HG02885 (cell line): ENCODE results near the gene TSPEAR.
"Not testable (repeated sequence)": the region's sequence is repeated elsewhere in the genome, so short reads cannot be mapped to it uniquely, and the experiment has no call there.

Experiments used
- ATAC-seq: cut with Tn5 transposase; IDR thresholded peaks from one replicate; pipeline ENCODE4 v1.9.1; 2021; ENCODE audit warnings: mild to moderate bottlenecking; ENCODE audit not compliant: unreplicated experiment, poor library complexity

Gene TSPEAR

DNA sequence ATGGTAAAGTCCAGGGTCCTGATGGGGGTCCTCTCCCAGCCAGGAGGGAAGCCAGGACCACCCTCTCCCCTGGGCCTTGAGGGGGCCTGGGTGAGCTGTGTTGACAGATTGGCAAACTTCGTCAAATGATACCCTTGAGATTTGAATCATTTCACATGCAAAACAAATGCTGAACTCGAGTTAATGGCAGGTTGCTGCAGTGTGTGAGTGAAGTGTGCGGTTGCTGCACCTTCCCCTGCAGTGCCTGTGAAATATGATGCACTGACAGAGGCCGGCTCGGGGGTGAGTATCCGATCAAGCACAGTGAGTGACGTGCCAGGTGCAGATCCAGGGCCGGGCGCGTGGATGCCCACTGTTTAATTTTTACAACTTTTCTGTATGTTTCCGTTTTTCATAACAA lies 23.7 kb downstream of the TSPEAR start:
- ATAC-seq: no peak

DNA sequence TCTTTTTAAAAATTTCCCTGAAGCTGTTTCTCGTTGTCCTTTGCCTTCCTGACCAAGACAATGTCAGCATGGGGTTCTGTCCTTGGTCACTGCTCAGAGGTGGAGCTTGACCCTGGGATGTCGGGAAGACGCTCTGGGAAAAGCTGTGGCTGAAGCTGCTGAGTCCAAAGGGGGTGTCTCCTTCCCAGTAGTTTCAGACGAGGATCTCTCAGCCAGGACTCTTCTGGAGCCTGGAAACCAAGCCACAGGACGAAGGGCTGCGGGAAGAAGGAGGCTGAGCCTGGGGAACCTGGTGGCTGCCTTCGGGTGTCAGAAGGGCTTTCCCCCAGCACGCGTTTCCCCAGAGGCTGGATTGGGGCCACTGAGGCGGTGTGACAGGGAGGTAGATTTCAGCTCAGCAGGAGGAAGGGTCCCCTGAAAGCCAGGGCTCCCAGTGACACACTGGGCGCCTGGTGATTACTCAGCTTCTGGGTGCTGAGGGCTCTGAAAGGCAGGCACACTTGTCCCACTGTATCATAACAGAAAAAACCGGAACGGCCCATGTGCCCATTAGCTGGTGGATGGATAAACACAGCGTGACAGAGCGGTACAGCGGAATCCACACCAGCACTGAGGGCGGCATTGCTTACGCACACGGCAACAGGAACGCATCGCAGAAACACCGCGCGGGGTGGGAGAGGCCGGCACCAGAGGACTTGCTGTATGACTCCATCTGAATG lies 24.4 kb downstream of the TSPEAR start:
- no peak for ATAC-seq

DNA sequence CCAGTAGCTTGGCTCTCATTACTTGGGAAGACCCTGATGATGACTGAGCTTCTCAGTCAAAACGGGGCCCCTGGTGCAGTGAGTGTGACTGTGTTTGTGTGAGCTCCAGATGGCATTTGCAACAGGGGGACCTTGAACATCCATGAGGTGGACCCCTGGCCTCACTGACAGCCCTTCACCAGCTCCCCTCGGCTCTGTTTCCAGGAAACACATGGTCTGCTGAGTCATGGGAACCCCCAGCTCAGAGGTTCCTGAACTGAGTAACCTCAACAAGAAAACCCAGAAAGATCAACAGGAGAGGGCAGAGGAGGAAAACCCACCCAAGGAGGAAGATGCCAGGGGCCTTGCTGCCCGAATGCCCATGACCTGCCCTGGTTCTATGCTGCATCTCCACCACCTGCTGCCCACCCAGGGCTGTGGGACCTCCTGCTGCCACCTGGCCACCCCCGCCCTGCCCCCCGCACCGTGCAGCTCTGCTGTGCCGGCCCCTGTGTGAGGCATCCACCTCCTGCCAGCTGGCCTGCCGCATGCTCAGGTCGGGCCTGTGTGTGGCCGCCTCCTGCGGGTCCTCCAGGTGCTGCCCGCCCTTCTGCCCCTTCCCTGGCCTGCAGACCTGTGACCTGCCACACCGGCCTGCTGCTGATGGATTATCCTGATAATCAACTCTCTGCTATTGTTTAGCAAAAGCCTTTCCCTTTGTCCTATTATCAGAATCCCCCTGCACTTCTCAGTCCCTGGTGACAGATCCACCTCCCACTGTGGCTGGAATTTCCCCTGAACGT lies 25.2 kb downstream of the TSPEAR start:
- ATAC-seq: no peak

DNA sequence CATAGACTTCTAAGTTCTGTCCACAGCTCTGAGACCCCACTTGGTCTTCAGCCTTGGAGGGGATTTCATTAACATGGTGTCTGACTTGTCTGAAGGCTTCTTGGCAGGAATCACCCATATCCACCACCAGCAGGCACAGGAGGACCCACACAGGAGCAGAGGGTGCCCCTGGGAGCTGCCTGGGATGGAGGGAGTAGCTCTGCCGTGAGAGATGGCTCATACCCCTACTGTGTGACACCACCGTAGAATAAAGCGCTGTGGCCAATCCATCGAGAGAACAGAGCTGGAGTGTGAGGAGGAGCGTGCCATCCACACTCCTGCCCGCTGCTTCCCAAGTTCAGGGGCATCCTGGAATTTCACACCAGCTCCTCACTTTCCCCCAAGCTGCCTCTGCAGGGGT lies 26.3 kb downstream of the TSPEAR start:
- not testable (repeated sequence) for ATAC-seq

DNA sequence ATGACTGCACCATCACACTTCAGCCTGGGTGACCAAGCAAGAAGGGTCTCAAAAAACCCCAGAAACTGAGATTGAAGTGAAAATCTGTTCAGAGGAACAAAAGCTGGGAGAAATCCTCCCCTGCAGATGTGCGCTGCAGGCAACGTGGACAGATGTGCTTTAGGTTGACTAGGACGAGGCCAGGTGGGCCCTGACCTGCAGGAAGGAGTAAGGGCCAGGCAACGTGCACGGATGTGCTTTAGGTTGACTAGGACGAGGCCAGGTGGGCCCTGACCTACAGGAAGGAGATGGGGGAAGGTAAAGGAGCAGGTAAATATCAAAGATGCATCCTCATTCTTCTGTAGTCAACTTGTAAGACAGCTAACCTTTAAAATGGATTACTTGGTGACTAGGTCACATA lies 26.9 kb downstream of the TSPEAR start:
- no peak for ATAC-seq

DNA sequence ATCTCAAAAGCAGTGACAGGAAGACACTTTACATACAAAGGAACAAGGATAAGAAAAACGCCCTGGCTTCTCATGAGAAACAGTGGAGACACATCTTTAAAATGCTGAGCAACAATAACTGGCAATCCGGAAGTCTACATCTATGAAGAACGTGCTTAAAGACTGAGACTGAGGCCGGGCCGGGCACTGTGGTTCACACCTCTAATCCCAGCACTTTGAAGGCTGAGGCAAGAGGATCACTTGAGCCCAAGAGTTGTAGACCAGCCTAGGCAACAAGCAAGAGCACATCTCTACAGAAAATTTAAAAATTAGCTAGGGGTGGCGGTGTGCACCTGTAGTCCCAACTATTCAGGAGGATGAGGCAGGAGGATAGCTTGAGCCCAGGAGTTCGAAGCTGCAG lies 27.3 kb downstream of the TSPEAR start:
- ATAC-seq: no peak

DNA sequence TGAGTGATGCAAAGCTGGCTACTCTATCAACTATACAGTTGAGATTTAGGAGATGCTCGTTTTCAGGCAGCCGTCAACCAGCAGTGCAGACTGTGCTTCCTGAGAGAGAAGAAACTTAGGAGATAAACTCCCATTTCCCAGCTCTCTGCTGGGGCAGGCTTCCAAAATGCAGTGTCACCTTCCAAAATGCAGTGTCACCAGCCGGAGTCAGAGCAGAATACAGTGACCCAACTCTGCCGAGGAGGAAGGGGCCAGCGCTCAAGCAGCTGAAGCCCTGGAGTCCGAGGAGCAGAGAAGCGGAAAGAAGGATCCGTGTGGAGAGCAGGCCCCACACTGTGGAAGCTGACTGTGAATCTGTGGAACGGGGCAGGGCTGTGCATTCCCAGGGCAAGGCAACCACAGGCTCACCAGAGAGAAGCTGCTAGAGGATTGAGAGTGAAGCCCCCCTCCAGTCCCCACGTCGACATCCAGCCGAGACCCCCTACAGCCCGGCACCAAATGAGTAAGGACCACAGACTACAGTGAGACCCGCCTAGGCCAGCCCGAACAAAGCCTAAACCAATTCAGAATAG lies 28.7 kb downstream of the TSPEAR start:
- ATAC-seq: no peak

DNA sequence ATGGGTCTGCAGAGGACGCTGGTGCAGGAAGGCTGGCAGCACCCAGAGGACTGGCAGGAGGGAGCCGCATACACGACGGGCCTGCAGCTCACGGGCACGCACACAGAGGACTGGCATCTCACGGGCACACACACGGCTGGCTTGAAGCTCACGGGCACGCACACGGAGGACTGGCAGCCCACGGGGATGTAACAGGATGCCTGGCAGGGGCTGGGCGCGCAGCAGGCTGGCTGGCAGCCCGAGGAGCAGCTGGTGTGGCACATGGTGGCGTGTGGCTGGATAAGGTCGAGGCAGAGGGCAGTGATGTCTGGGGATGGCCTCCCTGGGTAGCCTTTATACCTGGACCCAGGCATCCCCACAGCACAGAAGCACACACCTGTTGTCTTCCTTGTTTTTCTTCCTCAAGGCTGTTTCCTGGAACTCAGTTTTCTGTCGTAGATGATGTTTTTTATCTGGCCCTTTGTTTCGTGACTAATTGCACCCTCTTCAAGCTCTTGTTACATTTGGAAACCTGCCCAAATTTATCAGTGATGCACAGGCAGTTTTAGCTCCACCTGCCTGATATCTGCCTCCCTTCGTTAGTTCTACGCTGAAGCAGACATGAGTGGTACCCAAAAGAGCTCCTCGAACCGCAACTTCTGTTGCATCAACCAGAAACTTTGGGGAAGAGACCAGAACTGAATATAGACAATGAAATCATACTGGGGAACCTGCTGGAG lies 29.4 kb downstream of the TSPEAR start, which contains the start of gene KRTAP12-1:
KRTAP12-1 (minus strand) TSS at position 303 of the 719 bp plus-strand sequence; CDS start at position 263, 40 bp downstream.
- no peak for ATAC-seq

DNA sequence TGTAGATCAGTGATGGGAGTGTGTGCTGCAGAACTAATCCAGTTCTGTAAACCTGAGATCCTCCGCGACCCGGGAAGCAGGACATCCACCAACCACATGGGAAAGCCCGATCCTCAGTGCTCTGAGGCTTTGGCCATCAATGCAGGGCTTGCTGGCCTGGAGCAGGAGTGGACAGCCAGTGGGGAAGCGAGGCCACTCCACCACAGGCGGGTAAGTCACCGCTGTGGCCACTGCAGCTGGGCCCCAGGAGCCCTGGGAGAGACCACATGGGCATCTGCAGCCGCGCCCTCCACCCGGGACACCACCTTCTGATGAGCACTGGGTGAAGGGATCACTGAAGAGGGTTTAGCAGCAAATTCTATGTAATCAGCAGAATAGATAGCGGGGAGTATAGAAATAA lies 30.2 kb downstream of the TSPEAR start:
- ATAC-seq: no peak

DNA sequence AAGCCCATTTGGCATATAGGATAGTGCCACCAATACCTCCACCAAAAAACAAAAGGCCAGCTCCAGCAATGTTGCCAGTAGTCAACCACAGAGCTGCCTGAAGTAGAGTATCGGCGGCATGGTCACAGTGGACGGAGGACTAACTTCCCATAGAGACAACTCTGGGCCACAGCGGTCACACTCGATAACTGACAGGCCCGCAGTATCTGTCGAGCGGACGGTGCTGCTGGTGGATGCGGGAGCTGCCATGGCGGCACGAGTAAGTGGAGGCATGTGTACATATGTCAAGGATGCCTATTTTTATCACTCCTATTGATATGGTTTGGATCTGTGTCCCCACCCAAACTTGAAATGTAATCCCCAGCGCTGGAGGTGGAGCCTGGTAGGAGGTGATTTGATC lies 33.5 kb downstream of the TSPEAR start:
- no peak for ATAC-seq

DNA sequence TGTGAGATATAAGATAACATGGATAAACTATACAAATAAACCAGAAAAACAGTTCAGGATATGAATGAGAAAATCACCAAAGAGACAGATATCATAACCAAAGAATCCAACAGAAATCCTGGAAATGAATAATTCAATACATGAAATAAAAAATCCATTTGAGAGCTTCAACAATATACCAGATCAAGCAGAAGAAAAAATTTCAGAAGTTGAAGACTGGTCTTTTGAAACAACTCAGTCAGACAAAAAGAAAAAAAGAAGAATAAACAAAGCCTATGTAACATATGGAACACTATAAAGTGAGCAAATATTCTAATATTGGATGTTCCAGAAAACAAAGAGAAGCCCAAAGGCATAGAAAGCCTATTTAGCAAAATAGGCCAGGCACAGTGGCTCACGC lies 39.5 kb downstream of the TSPEAR start:
- no peak for ATAC-seq

DNA sequence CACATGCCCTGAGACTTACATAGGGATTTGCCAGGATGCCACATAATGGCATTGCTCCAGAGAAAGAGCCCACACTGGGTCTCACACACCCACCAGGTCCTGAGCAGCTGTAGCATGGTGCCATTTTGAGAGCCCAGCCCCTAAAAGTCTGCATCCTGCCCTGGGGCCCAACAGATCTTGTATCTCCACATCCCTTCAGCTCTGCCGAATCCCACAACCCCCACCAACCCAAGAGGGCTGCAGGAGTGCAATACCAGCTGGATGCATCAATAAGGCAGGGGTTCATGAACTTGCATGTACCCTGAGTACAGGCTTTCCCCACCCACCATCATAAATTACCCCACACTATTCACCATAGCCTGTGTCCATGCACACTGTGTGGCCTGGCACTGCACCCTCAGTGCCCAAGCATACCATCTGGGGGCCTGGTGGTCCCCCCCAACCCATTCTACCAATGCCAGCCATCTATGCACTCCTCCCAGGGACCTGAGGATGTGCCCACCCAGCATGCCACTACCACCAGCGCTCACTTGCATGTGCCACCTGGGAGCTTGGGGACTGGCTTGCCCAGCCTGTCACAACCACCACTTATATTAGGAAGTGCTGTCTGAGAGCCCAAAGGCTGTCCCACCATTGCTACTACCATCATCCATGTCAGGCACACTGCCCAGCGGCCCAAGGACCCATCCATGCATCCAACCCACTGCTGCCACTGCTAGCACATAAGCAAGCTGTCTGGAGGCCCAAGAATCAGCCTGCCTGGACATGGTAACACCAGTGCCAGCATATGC lies 40.5 kb downstream of the TSPEAR start:
- no peak for ATAC-seq

DNA sequence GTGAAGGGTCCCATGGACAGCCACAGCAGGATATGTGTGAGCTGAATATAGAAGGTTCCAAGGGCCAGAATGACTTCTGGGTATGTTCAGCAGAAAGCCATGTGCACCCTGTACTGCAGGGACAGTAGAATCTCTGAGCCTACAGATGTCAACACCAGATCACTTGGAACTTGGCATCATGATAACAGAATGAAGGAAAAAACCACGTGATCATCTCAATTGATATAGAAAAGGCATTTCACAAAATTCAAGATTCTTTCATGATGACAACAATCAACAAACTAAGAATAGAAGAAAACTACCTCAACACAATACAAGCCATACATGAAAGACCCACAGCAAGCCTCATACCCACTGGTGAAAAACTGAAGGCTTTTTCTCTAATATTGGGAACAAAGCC lies 43.8 kb downstream of the TSPEAR start:
- ATAC-seq: no peak

DNA sequence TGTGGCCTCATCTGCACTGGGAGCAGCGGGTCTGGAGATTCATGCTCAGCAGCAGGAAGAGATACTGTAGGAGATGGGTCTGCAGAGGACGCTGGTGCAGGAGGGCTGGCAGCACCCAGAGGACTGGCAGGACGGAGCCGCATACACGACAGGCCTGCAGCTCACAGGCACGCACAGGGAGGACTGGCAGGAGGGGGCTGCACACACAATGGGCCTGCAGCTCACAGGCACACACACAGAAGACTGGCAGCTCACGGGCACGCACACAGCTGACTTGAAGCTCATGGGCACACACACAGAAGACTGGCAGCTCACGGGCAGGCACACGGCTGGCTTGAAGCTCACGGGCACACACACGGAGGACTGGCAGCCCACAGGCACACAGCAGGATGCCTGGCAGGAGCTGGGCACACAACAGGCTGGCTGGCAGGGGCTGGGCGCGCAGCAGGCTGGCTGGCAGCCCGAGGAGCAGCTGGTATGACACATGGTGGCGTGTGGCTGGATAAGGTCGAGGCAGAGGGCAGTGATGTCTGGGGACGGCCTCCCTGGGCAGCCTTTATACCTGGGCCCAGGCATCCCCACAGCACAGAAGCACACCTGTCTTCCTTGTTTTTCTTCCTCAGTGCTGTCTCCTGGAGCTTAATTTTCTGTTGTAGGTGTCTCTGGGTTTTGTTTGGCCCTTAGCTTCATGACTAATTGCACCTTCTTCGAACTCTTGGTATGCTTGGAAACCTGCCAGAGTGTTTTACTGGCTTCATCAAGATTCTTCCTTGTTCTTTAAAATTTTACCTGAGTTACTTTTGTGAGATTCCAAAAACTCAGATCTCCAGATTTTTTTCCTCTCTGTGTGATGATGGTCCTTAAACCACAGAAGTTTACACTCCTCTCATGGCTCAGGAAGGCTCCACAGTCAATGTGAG lies 44.7 kb downstream of the TSPEAR start, which contains the start of gene KRTAP12-2:
KRTAP12-2 (minus strand) TSS at position 527 of the 920 bp plus-strand sequence; CDS start at position 486, 41 bp downstream.
- no peak for ATAC-seq

DNA sequence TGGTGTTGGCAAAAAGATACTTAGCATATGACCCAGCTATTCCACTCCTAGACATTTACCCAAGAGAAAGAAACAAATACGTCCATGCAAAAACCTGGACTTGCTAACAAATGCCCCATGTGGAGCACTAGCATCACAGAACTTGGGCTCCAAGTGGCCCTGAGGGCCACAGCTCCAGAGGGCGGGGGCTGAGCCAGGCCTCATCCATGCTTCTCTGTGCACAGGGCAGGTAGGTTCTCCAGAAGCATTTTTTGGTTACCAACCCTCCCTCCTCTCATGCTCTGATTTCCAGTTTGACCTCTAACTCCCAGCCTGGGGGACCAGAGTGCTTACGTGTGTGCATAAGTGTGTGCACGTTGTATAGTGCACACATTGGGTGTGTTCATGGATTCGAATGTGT lies 46.7 kb downstream of the TSPEAR start:
- no peak for ATAC-seq

DNA sequence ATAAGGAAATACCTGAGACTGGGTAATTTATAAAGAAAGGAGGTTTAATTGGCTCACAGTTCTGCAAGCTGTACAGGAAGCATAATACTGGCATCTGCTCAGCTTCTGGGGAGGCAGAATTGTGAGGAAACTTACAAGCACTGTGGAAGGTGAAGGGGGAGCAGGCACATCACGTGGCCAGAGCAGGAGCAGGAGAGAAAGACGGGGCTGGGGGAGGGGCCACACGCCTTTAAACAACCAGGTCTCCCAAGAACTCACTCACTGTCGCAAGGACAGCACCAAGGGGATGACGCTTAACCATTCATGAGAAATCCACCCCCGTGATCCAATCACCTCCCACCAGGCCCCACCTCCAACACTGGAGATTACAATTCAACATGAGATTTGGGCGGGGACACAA lies 49.8 kb downstream of the TSPEAR start:
- not testable (repeated sequence) for ATAC-seq

DNA sequence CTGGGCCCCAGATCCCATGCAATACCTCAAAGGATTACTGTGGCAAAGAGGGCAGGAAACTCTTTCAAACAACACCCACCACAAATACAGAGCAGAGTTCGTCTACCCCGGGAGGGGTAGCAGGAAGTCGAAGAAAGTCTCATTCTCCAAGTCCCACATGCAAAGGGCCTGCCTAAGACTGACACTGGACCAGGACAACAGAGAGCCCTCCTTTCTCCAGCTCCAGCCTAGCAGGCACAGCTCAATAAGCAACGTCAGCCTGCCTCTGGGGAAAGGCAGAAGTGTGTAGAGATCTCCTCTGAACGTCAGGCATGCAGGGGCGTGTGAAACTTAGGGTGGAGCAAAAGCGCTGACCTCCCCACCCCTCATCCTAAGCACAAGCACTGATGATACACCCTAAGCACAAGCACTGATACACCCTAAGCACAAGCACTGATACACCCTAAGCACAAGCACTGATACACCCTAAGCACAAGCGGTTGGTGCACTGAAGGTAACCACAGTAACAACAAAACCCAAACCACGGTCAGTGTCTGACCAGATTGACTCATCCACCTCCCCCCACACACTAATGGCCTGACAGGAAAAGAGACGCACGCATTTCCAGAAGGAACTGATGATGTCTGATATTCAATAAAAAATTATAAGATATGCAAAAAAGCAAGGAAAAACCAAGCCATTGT lies 52.3 kb downstream of the TSPEAR start:
- ATAC-seq: no peak

DNA sequence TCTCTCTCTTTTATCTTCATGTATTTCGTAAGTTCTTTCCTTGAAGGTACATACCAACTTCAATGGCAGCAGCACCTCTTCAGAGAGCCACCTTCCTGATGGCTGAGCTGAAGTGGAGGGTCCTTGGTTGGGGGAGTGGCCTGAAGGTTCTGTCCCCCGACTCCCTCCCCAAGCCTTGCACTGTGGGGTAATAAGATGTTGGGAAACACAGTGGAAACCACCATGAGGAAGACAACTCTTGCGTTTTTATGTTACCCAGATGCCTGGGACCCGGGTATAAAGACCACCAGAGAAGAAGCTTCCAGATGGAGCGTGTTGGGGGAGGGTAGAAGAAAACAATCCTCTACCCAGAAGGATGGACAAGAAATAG lies 52.8 kb downstream of the TSPEAR start:
- no peak for ATAC-seq
